ENCODE measurements around the gene TMEM238L.

DNA sequence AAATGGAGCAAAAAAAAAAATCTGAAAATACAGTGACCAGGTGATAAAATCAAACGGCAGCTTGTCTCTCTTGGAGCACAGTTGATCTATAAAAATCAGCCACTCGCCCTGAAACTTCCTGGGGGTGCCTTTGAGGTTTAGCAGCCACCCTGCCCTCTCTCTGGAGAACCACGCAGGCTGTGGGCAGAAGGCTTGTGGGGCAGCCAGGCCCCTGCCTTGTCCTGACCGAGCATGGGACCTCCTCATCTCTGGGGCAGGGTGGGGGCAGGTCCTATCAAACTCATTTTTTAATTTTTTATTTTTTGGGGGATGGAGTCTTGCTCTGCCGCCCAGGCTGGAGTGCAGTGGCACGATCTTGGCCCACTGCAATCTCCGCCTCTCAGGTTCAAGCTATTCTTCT is 5.0 kb downstream of the TMEM238L start:
- TF ChIP-seq, protein P1, sequence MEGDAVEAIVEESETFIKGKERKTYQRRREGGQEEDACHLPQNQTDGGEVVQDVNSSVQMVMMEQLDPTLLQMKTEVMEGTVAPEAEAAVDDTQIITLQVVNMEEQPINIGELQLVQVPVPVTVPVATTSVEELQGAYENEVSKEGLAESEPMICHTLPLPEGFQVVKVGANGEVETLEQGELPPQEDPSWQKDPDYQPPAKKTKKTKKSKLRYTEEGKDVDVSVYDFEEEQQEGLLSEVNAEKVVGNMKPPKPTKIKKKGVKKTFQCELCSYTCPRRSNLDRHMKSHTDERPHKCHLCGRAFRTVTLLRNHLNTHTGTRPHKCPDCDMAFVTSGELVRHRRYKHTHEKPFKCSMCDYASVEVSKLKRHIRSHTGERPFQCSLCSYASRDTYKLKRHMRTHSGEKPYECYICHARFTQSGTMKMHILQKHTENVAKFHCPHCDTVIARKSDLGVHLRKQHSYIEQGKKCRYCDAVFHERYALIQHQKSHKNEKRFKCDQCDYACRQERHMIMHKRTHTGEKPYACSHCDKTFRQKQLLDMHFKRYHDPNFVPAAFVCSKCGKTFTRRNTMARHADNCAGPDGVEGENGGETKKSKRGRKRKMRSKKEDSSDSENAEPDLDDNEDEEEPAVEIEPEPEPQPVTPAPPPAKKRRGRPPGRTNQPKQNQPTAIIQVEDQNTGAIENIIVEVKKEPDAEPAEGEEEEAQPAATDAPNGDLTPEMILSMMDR (IDR thresholded peaks at IDR 0.05 in 8 of 11, conservative IDR thresholded peaks at IDR 0.05 in 3 of 11), result no peak
- no peak for TF ChIP-seq POLR2AphosphoS5 (IDR thresholded peaks at IDR 0.05)
- TF ChIP-seq POLR2A (IDR thresholded peaks at IDR 0.05), result no peak
